Prostate gland (tissue), 2 donors: Measurements from ENCODE around the gene GPR179. TPM values are rescaled to one million over a fixed set of nuclear protein-coding genes. Genes with fewer than 3 reads are reported as not detected.
A peak's percentile ranks its signal among the peaks of the same experiment; 100 is the strongest.

Experiments used
- DNase-seq: peaks from one replicate; pipeline ENCODE4 v3.0.0-alpha.2; 2019; ENCODE audit warnings: low spot score
- H3K27ac ChIP-seq, 2 donors: fragments of 200-600 bp; sonication (generic); 2 replicates each; pipeline ENCODE4 v1.5.1; 2017 to 2019
- H3K27me3 ChIP-seq: fragments of 200-600 bp; sonication (generic); replicated peaks from 2 replicates; pipeline ENCODE4 v1.5.1; 2019; ENCODE audit not compliant: insufficient read depth
- H3K36me3 ChIP-seq, 2 donors: fragments of 200-600 bp; sonication (generic); 1 replicate in 1 of 2; 2 replicates in 1 of 2; pipeline versions ENCODE4 v1.5.1 to v1.8.1; 2017 to 2019
- H3K4me1 ChIP-seq: fragments of 200-600 bp; sonication (generic); replicated peaks from 2 replicates; pipeline ENCODE4 v1.5.1; 2019
- H3K4me3 ChIP-seq, 2 donors: fragments of 200-600 bp; sonication (generic); 2 replicates each; pipeline ENCODE4 v1.5.1; 2017 to 2019
- H3K9me3 ChIP-seq: fragments of 200-600 bp; sonication (generic); 2 replicates; pipeline ENCODE4 v1.5.1; 2017
- CTCF ChIP-seq, 4 experiments: fragments of 200-600 bp in 2 of 4; fragments of 450-650 bp in 2 of 4; sonication (generic) in 2 of 4; IDR thresholded peaks; 1 replicate in 3 of 4; 2 replicates in 1 of 4; pipeline ENCODE4 v1.5.1; 2016 to 2019; ENCODE audit warnings: antibody characterized with exemption in 4 of 4, mild to moderate bottlenecking in 2 of 4, moderate library complexity in 2 of 4
- POLR2A ChIP-seq: fragments of 450-650 bp; IDR thresholded peaks from one replicate; pipeline ENCODE4 v1.6.1; 2016; ENCODE audit warnings: antibody characterized with exemption, mild to moderate bottlenecking
- POLR2AphosphoS5 ChIP-seq: sonication (generic); formaldehyde crosslinking; IDR thresholded peaks from one replicate; pipeline ENCODE4 v1.6.1; 2017; ENCODE audit warnings: antibody characterized with exemption
- WGBS: methylation state at CpG from one replicate; pipeline ENCODE4 v1.1.5; 2018; 5-methylcytosine and 5-hydroxymethylcytosine counted together
- intact Hi-C: fragments of 100-400 bp; cut with DNase I; formaldehyde crosslinking; loops from one replicate; pipeline ENCODE4 v1.14.2; 2022
- total RNA-seq, 2 donors: library from RNA; depleted of rRNA; stranded (reverse); fragments of >200 nt; gene quantifications; one replicate each; pipeline ENCODE4 v1.1.0, GENCODE V29; 2016

Gene GPR179
- total RNA-seq, 2 donors from 2014 or later, result 0.14 to 0.40 TPM

DNA sequence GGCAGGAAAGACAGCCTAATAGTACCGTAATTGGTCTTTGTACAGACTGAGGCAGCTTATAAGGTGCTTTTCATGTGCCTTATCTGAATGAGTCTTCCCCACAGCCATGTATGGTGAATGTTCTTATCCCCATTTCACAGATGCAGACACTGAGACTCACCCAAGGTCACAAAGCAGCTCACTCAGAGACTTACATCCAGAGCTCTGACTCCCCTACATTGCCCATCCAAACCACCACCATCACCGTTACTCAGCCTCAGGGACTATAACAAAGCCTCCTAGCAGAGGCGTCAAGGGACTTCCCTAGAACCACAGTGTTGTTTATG lies 627 bp upstream of the GPR179 start:
- no peak for TF ChIP-seq POLR2AphosphoS5
- no peak for TF ChIP-seq POLR2A
- no peak for TF ChIP-seq CTCF (IDR thresholded peaks at IDR 0.05)
- 97% methylated on average over 3 of the region's 3 CpGs for WGBS
- DNase-seq, result no peak
- H3K36me3 ChIP-seq, result no peaks in the 10 kb centered on the region
- H3K9me3 ChIP-seq, result no peaks in the 10 kb centered on the region
- intact Hi-C loops, result no loop called here
- H3K27ac ChIP-seq, result no peak overlapping the region
- H3K4me3 ChIP-seq, result no peak overlapping the region
- no peaks in the 10 kb centered on the region for H3K4me1 ChIP-seq
- H3K27me3 ChIP-seq, result no peaks in the 10 kb centered on the region

GRCh38 chr17:38342886-38343607 lies 709 bp downstream of the GPR179 start:
- H3K4me1 ChIP-seq, result no peaks in the 10 kb centered on the region
- WGBS, result 80% methylated on average over 18 of the region's 18 CpGs
- no peak overlapping the region for H3K27ac ChIP-seq
- no peak for DNase-seq
- no peaks in the 10 kb centered on the region for H3K9me3 ChIP-seq
- no peaks in the 10 kb centered on the region for H3K36me3 ChIP-seq
- no peak overlapping the region for H3K4me3 ChIP-seq
- intact Hi-C loops, result no loop called here
- no peaks in the 10 kb centered on the region for H3K27me3 ChIP-seq
- TF ChIP-seq POLR2AphosphoS5 (no peak), CTCF (IDR thresholded peaks at IDR 0.05) (no peak), POLR2A (no peak)

- 41% methylated on average over 5 of the region's 5 CpGs for WGBS
- DNase-seq, result peak; percentile 69
- Histone ChIP-seq H3K36me3 (no peaks in the 10 kb centered on the region), H3K27ac (no peak overlapping the region), H3K9me3 (no peaks in the 10 kb centered on the region), H3K27me3 (no peaks in the 10 kb centered on the region), H3K4me1 (no peaks in the 10 kb centered on the region), H3K4me3 (no peak overlapping the region)
- intact Hi-C loops, result no loop called here
- TF ChIP-seq POLR2AphosphoS5 (peak; percentile 12), POLR2A (no peak), CTCF (IDR thresholded peaks at IDR 0.05) (peak in 1 of 4 experiments; percentile 8)
These were observed 2.6 kb downstream of the GPR179 start for GRCh38 chr17:38341035-38341721.

- Histone ChIP-seq H3K27ac (no peak overlapping the region), H3K4me1 (no peaks in the 10 kb centered on the region), H3K36me3 (no peaks in the 10 kb centered on the region), H3K9me3 (no peaks in the 10 kb centered on the region), H3K27me3 (no peaks in the 10 kb centered on the region), H3K4me3 (no peak overlapping the region)
- no peak for TF ChIP-seq CTCF (IDR thresholded peaks at IDR 0.05)
- no peak for TF ChIP-seq POLR2A
- TF ChIP-seq POLR2AphosphoS5, result no peak
- intact Hi-C loops, result no loop called here
- no peak for DNase-seq
These were observed 3.9 kb downstream of the GPR179 start for GRCh38 chr17:38339891-38340290.

- WGBS, result 91% methylated on average over 4 of the region's 4 CpGs
- intact Hi-C loops, result no loop called here
- DNase-seq, result no peak
These were observed 5.2 kb downstream of the GPR179 start for GRCh38 chr17:38338535-38338934.

More at GRCh38 chr17:38338535-38338934, 5.2 kb downstream of the GPR179 start:
- no peak for TF ChIP-seq POLR2AphosphoS5
- no peak for TF ChIP-seq CTCF (IDR thresholded peaks at IDR 0.05)
- no peak for TF ChIP-seq POLR2A
- Histone ChIP-seq H3K9me3 (no peaks in the 10 kb centered on the region), H3K27me3 (no peaks in the 10 kb centered on the region), H3K4me1 (no peaks in the 10 kb centered on the region), H3K27ac (no peak overlapping the region), H3K4me3 (no peak overlapping the region), H3K36me3 (no peaks in the 10 kb centered on the region)
